Measurements from ENCODE around the gene ZRANB3. TPM values are rescaled to one million over a fixed set of nuclear protein-coding genes. Genes with fewer than 3 reads are reported as not detected.

ZRANB3 gene
- total and polyA plus RNA-seq, 10 of the 15 experiments (the other 5 are each of a cell fraction or from before 2014, with no cell fraction given), result 5.6 to 11.4 (median 9.9) TPM

DNA sequence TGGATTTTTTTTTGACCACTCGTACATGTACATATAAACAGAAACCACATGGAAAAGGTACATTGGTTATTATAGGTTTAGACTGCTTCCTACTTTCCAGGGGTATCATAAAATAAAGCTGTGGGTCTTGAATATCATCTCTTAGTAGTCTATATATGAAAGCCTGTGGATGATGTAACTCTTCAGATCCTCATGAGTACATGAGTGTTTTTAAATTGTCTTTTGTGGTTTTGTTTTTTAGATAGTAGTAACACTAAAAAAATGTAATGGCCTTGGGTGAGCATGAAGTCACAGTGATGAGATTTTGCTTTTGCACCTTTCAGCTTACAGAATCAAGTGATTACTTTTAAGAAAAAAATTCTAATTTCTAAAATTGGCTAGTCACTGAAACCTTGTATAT is 398.7 kb downstream of the ZRANB3 start:
- H3K36me3 ChIP-seq (ENCODE audit: control insufficient read depth in 2 of 2, insufficient read depth in 2 of 2, low read length in 1 of 2), result peaks cover 0 to 17% of the 10 kb centered on the region in 2 experiments
- ChIA-PET CTCF (interaction anchor here (0.7 to 1.6 kb wide), 3 partner anchors 14 to 666 kb away, joined by 3 read pairs; no protein-coding TSS in a partner anchor), POLR2A (no interaction called here), RAD21 (ENCODE audit: unreplicated experiment) (interaction anchor here (1.8 kb wide), 1 partner anchor 577 kb away, joined by 5 read pairs; no protein-coding TSS in a partner anchor), SMC1A (ENCODE audit: uncharacterized antibody, unreplicated experiment) (interaction anchor here (0.6 to 1.2 kb wide), 6 partner anchors 17 to 82 kb away, joined by 3 to 4 read pairs (median 3); no protein-coding TSS in a partner anchor)
- no peak overlapping the region for H3K4me3 ChIP-seq
- H3K9ac ChIP-seq (ENCODE audit: control insufficient read depth, insufficient read depth, low read length), result no peak overlapping the region
- ATAC-seq (no peak), DNase-seq (ENCODE audit: low read depth, low spot score) (no peak), FAIRE-seq (no peak)
- H4K20me1 ChIP-seq (ENCODE audit: control insufficient read depth, insufficient read depth), result no peaks in the 10 kb centered on the region
- no peaks in the 10 kb centered on the region for H3K9me3 ChIP-seq (replicated peaks; ENCODE audit: control insufficient read depth, insufficient read depth, low read length)
- no peak overlapping the region for H3K4me2 ChIP-seq (ENCODE audit: control insufficient read depth, insufficient read depth)
- H3K79me2 ChIP-seq (ENCODE audit: control insufficient read depth, insufficient read depth, low read length), result no peaks in the 10 kb centered on the region
- no peaks in the 10 kb centered on the region for H3K4me1 ChIP-seq (ENCODE audit: control insufficient read depth, insufficient read depth, low read length)
- no peak overlapping the region for H3K27ac ChIP-seq (ENCODE audit: control insufficient read depth, insufficient read depth)
- no peaks in the 10 kb centered on the region for H3K27me3 ChIP-seq (replicated peaks in 1 of 2; ENCODE audit: control insufficient read depth in 2 of 2, insufficient read depth in 2 of 2, low read length in 1 of 2)
- WGBS (ENCODE audit: insufficient coverage, insufficient replicate concordance, low lambda C conversion rate, missing lambda C conversion rate), result 50% methylated on average over 1 of the region's 1 CpG
- TF ChIP-seq, protein P1, sequence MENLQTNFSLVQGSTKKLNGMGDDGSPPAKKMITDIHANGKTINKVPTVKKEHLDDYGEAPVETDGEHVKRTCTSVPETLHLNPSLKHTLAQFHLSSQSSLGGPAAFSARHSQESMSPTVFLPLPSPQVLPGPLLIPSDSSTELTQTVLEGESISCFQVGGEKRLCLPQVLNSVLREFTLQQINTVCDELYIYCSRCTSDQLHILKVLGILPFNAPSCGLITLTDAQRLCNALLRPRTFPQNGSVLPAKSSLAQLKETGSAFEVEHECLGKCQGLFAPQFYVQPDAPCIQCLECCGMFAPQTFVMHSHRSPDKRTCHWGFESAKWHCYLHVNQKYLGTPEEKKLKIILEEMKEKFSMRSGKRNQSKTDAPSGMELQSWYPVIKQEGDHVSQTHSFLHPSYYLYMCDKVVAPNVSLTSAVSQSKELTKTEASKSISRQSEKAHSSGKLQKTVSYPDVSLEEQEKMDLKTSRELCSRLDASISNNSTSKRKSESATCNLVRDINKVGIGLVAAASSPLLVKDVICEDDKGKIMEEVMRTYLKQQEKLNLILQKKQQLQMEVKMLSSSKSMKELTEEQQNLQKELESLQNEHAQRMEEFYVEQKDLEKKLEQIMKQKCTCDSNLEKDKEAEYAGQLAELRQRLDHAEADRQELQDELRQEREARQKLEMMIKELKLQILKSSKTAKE (IDR thresholded peaks at IDR 0.05; ENCODE audit: low read depth, poor library complexity, severe bottlenecking), result no peak
- TF ChIP-seq CREM (IDR thresholded peaks at IDR 0.05; ENCODE audit: low read depth) (no peak), CREB1 (IDR thresholded peaks at IDR 0.05; ENCODE audit: low read depth) (no peak), ZSCAN29 (IDR thresholded peaks at IDR 0.05) (no peak), JUNB (IDR thresholded peaks at IDR 0.05) (no peak), ASH2L (IDR thresholded peaks at IDR 0.05; ENCODE audit: borderline replicate concordance, low read depth) (no peak), GABPA (IDR thresholded peaks at IDR 0.05; ENCODE audit: low read depth) (no peak), NFIC (IDR thresholded peaks at IDR 0.05; ENCODE audit: low read depth, low read length) (no peak), MYC (IDR thresholded peaks at IDR 0.05; ENCODE audit: insufficient read depth, insufficient read length, insufficient replicate concordance, low read length, severe bottlenecking) (no peak), RAD21 (IDR thresholded peaks at IDR 0.05; ENCODE audit: insufficient read depth, low read depth, low read length) (no peak), MTA3 (IDR thresholded peaks at IDR 0.05; ENCODE audit: borderline replicate concordance, low read length) (no peak)
- TF ChIP-seq, protein P2, sequence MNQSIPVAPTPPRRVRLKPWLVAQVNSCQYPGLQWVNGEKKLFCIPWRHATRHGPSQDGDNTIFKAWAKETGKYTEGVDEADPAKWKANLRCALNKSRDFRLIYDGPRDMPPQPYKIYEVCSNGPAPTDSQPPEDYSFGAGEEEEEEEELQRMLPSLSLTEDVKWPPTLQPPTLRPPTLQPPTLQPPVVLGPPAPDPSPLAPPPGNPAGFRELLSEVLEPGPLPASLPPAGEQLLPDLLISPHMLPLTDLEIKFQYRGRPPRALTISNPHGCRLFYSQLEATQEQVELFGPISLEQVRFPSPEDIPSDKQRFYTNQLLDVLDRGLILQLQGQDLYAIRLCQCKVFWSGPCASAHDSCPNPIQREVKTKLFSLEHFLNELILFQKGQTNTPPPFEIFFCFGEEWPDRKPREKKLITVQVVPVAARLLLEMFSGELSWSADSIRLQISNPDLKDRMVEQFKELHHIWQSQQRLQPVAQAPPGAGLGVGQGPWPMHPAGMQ (IDR thresholded peaks at IDR 0.05; ENCODE audit: borderline replicate concordance), result no peak
- TF ChIP-seq, protein P3, sequence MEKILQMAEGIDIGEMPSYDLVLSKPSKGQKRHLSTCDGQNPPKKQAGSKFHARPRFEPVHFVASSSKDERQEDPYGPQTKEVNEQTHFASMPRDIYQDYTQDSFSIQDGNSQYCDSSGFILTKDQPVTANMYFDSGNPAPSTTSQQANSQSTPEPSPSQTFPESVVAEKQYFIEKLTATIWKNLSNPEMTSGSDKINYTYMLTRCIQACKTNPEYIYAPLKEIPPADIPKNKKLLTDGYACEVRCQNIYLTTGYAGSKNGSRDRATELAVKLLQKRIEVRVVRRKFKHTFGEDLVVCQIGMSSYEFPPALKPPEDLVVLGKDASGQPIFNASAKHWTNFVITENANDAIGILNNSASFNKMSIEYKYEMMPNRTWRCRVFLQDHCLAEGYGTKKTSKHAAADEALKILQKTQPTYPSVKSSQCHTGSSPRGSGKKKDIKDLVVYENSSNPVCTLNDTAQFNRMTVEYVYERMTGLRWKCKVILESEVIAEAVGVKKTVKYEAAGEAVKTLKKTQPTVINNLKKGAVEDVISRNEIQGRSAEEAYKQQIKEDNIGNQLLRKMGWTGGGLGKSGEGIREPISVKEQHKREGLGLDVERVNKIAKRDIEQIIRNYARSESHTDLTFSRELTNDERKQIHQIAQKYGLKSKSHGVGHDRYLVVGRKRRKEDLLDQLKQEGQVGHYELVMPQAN (conservative IDR thresholded peaks at IDR 0.05), result no peak
- TF ChIP-seq, protein P4, sequence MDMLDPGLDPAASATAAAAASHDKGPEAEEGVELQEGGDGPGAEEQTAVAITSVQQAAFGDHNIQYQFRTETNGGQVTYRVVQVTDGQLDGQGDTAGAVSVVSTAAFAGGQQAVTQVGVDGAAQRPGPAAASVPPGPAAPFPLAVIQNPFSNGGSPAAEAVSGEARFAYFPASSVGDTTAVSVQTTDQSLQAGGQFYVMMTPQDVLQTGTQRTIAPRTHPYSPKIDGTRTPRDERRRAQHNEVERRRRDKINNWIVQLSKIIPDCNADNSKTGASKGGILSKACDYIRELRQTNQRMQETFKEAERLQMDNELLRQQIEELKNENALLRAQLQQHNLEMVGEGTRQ (IDR thresholded peaks at IDR 0.05; ENCODE audit: borderline replicate concordance, low read depth, low read length), result no peak
- TF ChIP-seq, protein P5, sequence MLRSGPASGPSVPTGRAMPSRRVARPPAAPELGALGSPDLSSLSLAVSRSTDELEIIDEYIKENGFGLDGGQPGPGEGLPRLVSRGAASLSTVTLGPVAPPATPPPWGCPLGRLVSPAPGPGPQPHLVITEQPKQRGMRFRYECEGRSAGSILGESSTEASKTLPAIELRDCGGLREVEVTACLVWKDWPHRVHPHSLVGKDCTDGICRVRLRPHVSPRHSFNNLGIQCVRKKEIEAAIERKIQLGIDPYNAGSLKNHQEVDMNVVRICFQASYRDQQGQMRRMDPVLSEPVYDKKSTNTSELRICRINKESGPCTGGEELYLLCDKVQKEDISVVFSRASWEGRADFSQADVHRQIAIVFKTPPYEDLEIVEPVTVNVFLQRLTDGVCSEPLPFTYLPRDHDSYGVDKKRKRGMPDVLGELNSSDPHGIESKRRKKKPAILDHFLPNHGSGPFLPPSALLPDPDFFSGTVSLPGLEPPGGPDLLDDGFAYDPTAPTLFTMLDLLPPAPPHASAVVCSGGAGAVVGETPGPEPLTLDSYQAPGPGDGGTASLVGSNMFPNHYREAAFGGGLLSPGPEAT (IDR thresholded peaks at IDR 0.05; ENCODE audit: low read depth), result no peak
- intact Hi-C loops (cut with micrococcal nuclease; ENCODE audit: unreplicated experiment) (no loop called here), in situ Hi-C loops (cut with MboI) (no loop called here)
- H2AFZ ChIP-seq (ENCODE audit: control insufficient read depth, low read depth, low read length), result no peak overlapping the region
- BruUV-seq (replicated peaks), result no TSS peak

All from GM12878 (cell line).